Smooth muscle cell (in vitro differentiated cells): ENCODE results near the gene BCL2L13. TPM values are rescaled to one million over a fixed set of nuclear protein-coding genes. Genes with fewer than 3 reads are reported as not detected.

Source experiments
- DNase-seq: peaks from one replicate; lab custom pipeline; 2025; ENCODE audit not compliant: unreplicated experiment; lab: John Stamatoyannopoulos, UW
- H2AFZ ChIP-seq: fragments of 200-600 bp; sonication (generic); 2 replicates; pipeline ENCODE4 v1.6.0; 2016; ENCODE audit warnings: antibody characterized with exemption, low read depth, mild to moderate bottlenecking
- H3F3A ChIP-seq: fragments of 200-600 bp; sonication (generic); 2 replicates; pipeline ENCODE4 v1.6.0; 2017; ENCODE audit warnings: antibody characterized with exemption, low read depth
- H3K27ac ChIP-seq: fragments of 200-600 bp; sonication (generic); 2 replicates; pipeline ENCODE4 v1.5.1; 2016; ENCODE audit warnings: low read depth, mild to moderate bottlenecking
- H3K27me3 ChIP-seq: fragments of 200-600 bp; sonication (generic); 2 replicates; pipeline ENCODE4 v1.6.1; 2016; ENCODE audit warnings: low read depth, mild to moderate bottlenecking
- H3K36me3 ChIP-seq: fragments of 200-600 bp; sonication (generic); 2 replicates; pipeline ENCODE4 v1.5.1; 2016; ENCODE audit warnings: low read depth
- H3K4me1 ChIP-seq: fragments of 200-600 bp; sonication (generic); 2 replicates; pipeline ENCODE4 v1.5.1; 2016; ENCODE audit warnings: low read depth
- H3K4me2 ChIP-seq: fragments of 200-600 bp; sonication (generic); 2 replicates; pipeline ENCODE4 v1.6.0; 2016; ENCODE audit warnings: mild to moderate bottlenecking
- H3K4me3 ChIP-seq: fragments of 200-600 bp; sonication (generic); 2 replicates; pipeline ENCODE4 v1.5.1; 2016; ENCODE audit warnings: mild to moderate bottlenecking
- H3K79me2 ChIP-seq: fragments of 200-600 bp; sonication (generic); 2 replicates; pipeline ENCODE4 v1.6.0; 2016; ENCODE audit warnings: low read depth, mild to moderate bottlenecking
- H3K9ac ChIP-seq: fragments of 200-600 bp; sonication (generic); 2 replicates; pipeline ENCODE4 v1.6.0; 2016; ENCODE audit warnings: low read depth
- H3K9me3 ChIP-seq: fragments of 200-600 bp; sonication (generic); replicated peaks from 2 replicates; pipeline ENCODE4 v1.5.1; 2016; ENCODE audit warnings: low read depth
- H4K20me1 ChIP-seq: fragments of 200-600 bp; sonication (generic); 2 replicates; pipeline ENCODE4 v1.6.0; 2016; ENCODE audit warnings: low read depth
- WGBS: methylation state at CpG from one replicate; pipeline ENCODE4 v1.1.7; 2016; ENCODE audit warnings: low lambda C conversion rate; 5-methylcytosine and 5-hydroxymethylcytosine counted together
- polyA plus RNA-seq: library from polyadenylated mRNA; unstranded; fragments of >200 nt; fragmentation: Nextera tagmentation; extraction: Ambion mirVana; gene quantifications from 2 replicates; pipeline ENCODE4 v1.2.1, GENCODE V29; 2016
- total RNA-seq: library from RNA; depleted of rRNA; stranded (reverse); fragments of >200 nt; gene quantifications from 2 replicates; pipeline ENCODE4 v1.2.3, GENCODE V29; 2014
- TF ChIP-seq, protein P1 (sequence below): fragments of 200-600 bp; sonication (generic); IDR thresholded peaks from 2 replicates; pipeline ENCODE4 v1.5.1; 2017; ENCODE audit warnings: borderline replicate concordance, mild to moderate bottlenecking, antibody characterized with exemption; ENCODE audit not compliant: insufficient read depth, poor library complexity, severe bottlenecking

The BCL2L13 gene
- total and polyA plus RNA-seq, 2 experiments from 2014 or later = 16.7 to 27.0 TPM

GRCh38 chr22:17684245-17684644 lies 45.7 kb downstream of the BCL2L13 start:
- no peaks in the 10 kb centered on the region for H3K27me3 ChIP-seq
- no peaks in the 10 kb centered on the region for H3K9me3 ChIP-seq
- no peak overlapping the region for H3K27ac ChIP-seq
- H2AFZ ChIP-seq = no peak overlapping the region
- no peak overlapping the region for H3K9ac ChIP-seq
- peaks cover 16% of the 10 kb centered on the region for H4K20me1 ChIP-seq
- no peak overlapping the region for H3K4me3 ChIP-seq
- TF ChIP-seq, protein P1, sequence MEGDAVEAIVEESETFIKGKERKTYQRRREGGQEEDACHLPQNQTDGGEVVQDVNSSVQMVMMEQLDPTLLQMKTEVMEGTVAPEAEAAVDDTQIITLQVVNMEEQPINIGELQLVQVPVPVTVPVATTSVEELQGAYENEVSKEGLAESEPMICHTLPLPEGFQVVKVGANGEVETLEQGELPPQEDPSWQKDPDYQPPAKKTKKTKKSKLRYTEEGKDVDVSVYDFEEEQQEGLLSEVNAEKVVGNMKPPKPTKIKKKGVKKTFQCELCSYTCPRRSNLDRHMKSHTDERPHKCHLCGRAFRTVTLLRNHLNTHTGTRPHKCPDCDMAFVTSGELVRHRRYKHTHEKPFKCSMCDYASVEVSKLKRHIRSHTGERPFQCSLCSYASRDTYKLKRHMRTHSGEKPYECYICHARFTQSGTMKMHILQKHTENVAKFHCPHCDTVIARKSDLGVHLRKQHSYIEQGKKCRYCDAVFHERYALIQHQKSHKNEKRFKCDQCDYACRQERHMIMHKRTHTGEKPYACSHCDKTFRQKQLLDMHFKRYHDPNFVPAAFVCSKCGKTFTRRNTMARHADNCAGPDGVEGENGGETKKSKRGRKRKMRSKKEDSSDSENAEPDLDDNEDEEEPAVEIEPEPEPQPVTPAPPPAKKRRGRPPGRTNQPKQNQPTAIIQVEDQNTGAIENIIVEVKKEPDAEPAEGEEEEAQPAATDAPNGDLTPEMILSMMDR = no peak
- no peaks in the 10 kb centered on the region for H3K4me1 ChIP-seq
- DNase-seq = no peak
- no peaks in the 10 kb centered on the region for H3K36me3 ChIP-seq
- H3F3A ChIP-seq = no peaks in the 10 kb centered on the region
- WGBS = 98% methylated on average over 3 of the region's 3 CpGs
- H3K79me2 ChIP-seq = no peaks in the 10 kb centered on the region
- H3K4me2 ChIP-seq = no peak overlapping the region

DNA sequence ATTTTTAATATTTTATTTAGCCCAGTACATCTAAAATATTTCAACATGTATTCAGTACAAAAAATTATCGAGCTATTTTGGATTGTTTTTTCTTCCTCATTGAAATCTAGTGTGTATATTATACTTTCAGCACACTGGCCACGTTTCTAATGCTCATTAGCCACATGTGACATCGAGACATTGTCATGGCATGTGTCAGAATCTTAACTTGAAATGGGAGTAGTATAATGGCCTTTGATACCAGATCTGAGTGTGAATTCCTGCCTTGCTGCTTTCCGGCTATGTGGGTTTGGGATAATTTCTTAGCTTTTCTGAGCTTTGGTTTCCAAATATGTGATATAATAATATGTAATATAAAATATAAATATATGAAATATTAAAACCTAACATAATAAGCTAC lies 54.3 kb downstream of the BCL2L13 start:
- Histone ChIP-seq H3K9me3 (no peaks in the 10 kb centered on the region), H3K79me2 (no peaks in the 10 kb centered on the region), H3K36me3 (no peaks in the 10 kb centered on the region), H3K4me3 (no peak overlapping the region), H2AFZ (no peak overlapping the region), H3K4me1 (peaks cover 4% of the 10 kb centered on the region), H3K9ac (no peak overlapping the region), H3F3A (no peaks in the 10 kb centered on the region), H3K27ac (no peak overlapping the region), H3K4me2 (no peak overlapping the region), H4K20me1 (peaks cover 9% of the 10 kb centered on the region), H3K27me3 (no peaks in the 10 kb centered on the region)
- TF ChIP-seq, protein P1 = no peak
- WGBS = 90% methylated on average over 4 of the region's 4 CpGs
- DNase-seq = no peak

DNA sequence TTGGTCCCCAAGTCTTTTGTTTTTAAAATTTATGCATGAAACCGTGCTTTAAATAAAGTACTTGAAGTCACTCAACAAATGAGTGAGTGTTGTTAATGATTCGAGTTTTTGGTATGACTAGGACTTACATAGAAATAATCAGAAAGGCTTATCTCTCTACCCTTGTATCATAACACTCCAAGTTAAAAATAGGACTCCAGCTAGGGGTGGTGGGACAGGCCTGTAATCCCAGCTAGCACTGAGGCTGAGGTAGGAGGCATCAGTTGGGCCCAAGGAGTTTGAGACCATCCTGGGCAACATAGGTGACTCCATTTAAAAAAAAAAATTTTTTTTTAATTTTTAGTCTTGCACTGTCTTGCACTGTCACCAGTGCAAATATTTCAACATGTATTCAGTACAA lies 55.6 kb downstream of the BCL2L13 start:
- Histone ChIP-seq H3K9me3 (no peaks in the 10 kb centered on the region), H3K9ac (no peak overlapping the region), H4K20me1 (peaks cover 9% of the 10 kb centered on the region), H3K27me3 (no peaks in the 10 kb centered on the region), H3F3A (no peaks in the 10 kb centered on the region), H3K4me3 (no peak overlapping the region), H3K79me2 (no peaks in the 10 kb centered on the region), H2AFZ (no peak overlapping the region), H3K4me1 (peaks cover 4% of the 10 kb centered on the region), H3K4me2 (no peak overlapping the region), H3K27ac (no peak overlapping the region), H3K36me3 (no peaks in the 10 kb centered on the region)
- DNase-seq = no peak
- WGBS = 89% methylated on average over 2 of the region's 2 CpGs
- TF ChIP-seq, protein P1 = no peak

GRCh38 chr22:17694752-17695151 lies 56.2 kb downstream of the BCL2L13 start:
- TF ChIP-seq, protein P1 = no peak
- Histone ChIP-seq H3K36me3 (no peaks in the 10 kb centered on the region), H3K4me2 (no peak overlapping the region), H3K9ac (no peak overlapping the region), H3K27me3 (no peaks in the 10 kb centered on the region), H4K20me1 (peaks cover 9% of the 10 kb centered on the region), H2AFZ (no peak overlapping the region), H3K4me1 (peaks cover 4% of the 10 kb centered on the region), H3K9me3 (no peaks in the 10 kb centered on the region), H3F3A (no peaks in the 10 kb centered on the region), H3K4me3 (no peak overlapping the region), H3K79me2 (no peaks in the 10 kb centered on the region), H3K27ac (no peak overlapping the region)
- WGBS = 96% methylated on average over 6 of the region's 6 CpGs
- no peak for DNase-seq
